H1 (cell line): ENCODE results near the gene INSIG1. TPM values are rescaled to one million over a fixed set of nuclear protein-coding genes. Genes with fewer than 3 reads are reported as not detected.

Experiments
- CTCF ChIA-PET: fragments of 300-600 bp; sonication (Branson Sonifier 250); formaldehyde crosslinking; loops from one replicate; lab custom pipeline; 2021; ENCODE audit not compliant: partially characterized antibody; lab: Charles Lee
- POLR2A ChIA-PET: fragments of 300-600 bp; sonication (Branson Sonifier 250); formaldehyde crosslinking; loops from one replicate; lab custom pipeline; 2021; ENCODE audit warnings: inconsistent platforms; ENCODE audit not compliant: partially characterized antibody; lab: Charles Lee
- DNase-seq, 2 experiments: peaks; one replicate each; pipeline versions ENCODE4 v3.0.0 to v3.0.0-alpha.2; 2010 to 2022; ENCODE audit warnings: low spot score in 2 of 2, low read depth in 1 of 2, mixed read lengths in 1 of 2
- FAIRE-seq: peaks from 2 replicates; lab custom pipeline; 2011; peaks lifted over from hg19 to GRCh38; lab: Jason Lieb, UNC
- H2AFZ ChIP-seq: 2 replicates; pipeline ENCODE4 v1.8.1; 2012; ENCODE audit warnings: low read length, inconsistent platforms
- H2AK5ac ChIP-seq: 2 replicates; pipeline ENCODE4 v1.6.1; 2013; ENCODE audit warnings: low read depth, low read length
- H2BK120ac ChIP-seq: replicated peaks from 2 replicates; pipeline ENCODE3; 2013; ENCODE audit warnings: low read depth, low read length, inconsistent platforms
- H2BK12ac ChIP-seq: 2 replicates; pipeline ENCODE4 v1.6.1; 2013; ENCODE audit warnings: low read depth, low read length
- H2BK15ac ChIP-seq: 2 replicates; pipeline ENCODE4 v1.6.1; 2013; ENCODE audit warnings: low read length
- H2BK20ac ChIP-seq: 2 replicates; pipeline ENCODE4 v1.6.1; 2013; ENCODE audit warnings: low read length
- H2BK5ac ChIP-seq: 2 replicates; pipeline ENCODE4 v1.6.1; 2013; ENCODE audit warnings: low read depth, low read length
- H3K14ac ChIP-seq: 2 replicates; pipeline ENCODE4 v1.6.1; 2013; ENCODE audit warnings: inconsistent platforms; ENCODE audit not compliant: insufficient read length
- H3K18ac ChIP-seq: 2 replicates; pipeline ENCODE4 v1.6.1; 2013; ENCODE audit warnings: low read length; ENCODE audit errors: extremely low read depth
- H3K23ac ChIP-seq: 2 replicates; pipeline ENCODE4 v1.6.1; 2013; ENCODE audit warnings: inconsistent platforms; ENCODE audit not compliant: insufficient read length
- H3K23me2 ChIP-seq: 2 replicates; pipeline ENCODE4 v1.6.1; 2013; ENCODE audit warnings: low read depth, low read length
- H3K27ac ChIP-seq: 2 replicates; pipeline ENCODE4 v1.6.1; 2011; ENCODE audit warnings: low read depth, low read length, inconsistent platforms
- H3K27me3 ChIP-seq, 4 experiments: replicated peaks in 1 of 4; 1 replicate in 1 of 4; 2 replicates in 3 of 4; pipeline versions ENCODE4 v1.6.1 to v1.8.1; 2011 to 2013; ENCODE audit warnings: low read length in 3 of 4, mild to moderate bottlenecking in 3 of 4, inconsistent platforms in 2 of 4, mixed read lengths in 2 of 4, moderate library complexity in 1 of 4; ENCODE audit not compliant: control insufficient read depth in 3 of 4, insufficient read depth in 3 of 4; ENCODE audit errors: extremely low read depth in 1 of 4
- H3K36me3 ChIP-seq, 4 experiments: 2 replicates each; pipeline versions ENCODE4 v1.6.1 to v1.8.1; 2011 to 2013; ENCODE audit warnings: mild to moderate bottlenecking in 4 of 4, low read length in 3 of 4, moderate library complexity in 2 of 4, control low read depth in 1 of 4, inconsistent platforms in 1 of 4; ENCODE audit not compliant: insufficient read depth in 4 of 4, control insufficient read depth in 2 of 4
- H3K4ac ChIP-seq: replicated peaks from 2 replicates; pipeline ENCODE3; 2013; ENCODE audit warnings: low read length, low read depth, mixed read lengths, inconsistent platforms; ENCODE audit not compliant: insufficient read length
- H3K4me1 ChIP-seq, 4 experiments: replicated peaks in 1 of 4; 1 replicate in 1 of 4; 2 replicates in 3 of 4; pipeline versions ENCODE4 v1.6.1 to v1.8.1; 2011 to 2013; ENCODE audit warnings: low read length in 3 of 4, inconsistent platforms in 2 of 4, mixed read lengths in 1 of 4; ENCODE audit not compliant: insufficient read depth in 4 of 4, control insufficient read depth in 3 of 4
- H3K4me2 ChIP-seq, 2 experiments: 2 replicates each; pipeline versions ENCODE4 v1.6.1 to v1.8.1; 2011 to 2013; ENCODE audit warnings: low read depth in 2 of 2, low read length in 2 of 2, control low read depth in 1 of 2, inconsistent platforms in 1 of 2, mild to moderate bottlenecking in 1 of 2; ENCODE audit not compliant: insufficient read depth in 1 of 2
- H3K4me3 ChIP-seq, 4 experiments: fragments of 200-600, 300-600 bp in 1 of 4; sonication (generic), shearing (Covaris generic), sonication (Bioruptor Twin) in 1 of 4; 2 replicates each; pipeline versions ENCODE4 v1.5.1 to v1.8.1; 2011 to 2016; ENCODE audit warnings: low read length in 4 of 4, low read depth in 3 of 4, control low read depth in 2 of 4, inconsistent platforms in 2 of 4, mild to moderate bottlenecking in 2 of 4, mixed read lengths in 1 of 4, moderate library complexity in 1 of 4; ENCODE audit not compliant: insufficient read depth in 2 of 4; ENCODE audit errors: extremely low read depth in 1 of 4
- H3K56ac ChIP-seq: replicated peaks from 2 replicates; pipeline ENCODE3; 2013; ENCODE audit warnings: low read depth, mild to moderate bottlenecking, mixed read lengths, low read length, inconsistent platforms; ENCODE audit not compliant: insufficient read length
- H3K79me1 ChIP-seq: 2 replicates; pipeline ENCODE4 v1.6.1; 2013; ENCODE audit warnings: low read depth, low read length, control low read depth
- H3K79me2 ChIP-seq, 2 experiments: 2 replicates each; pipeline versions ENCODE4 v1.6.1 to v1.8.1; 2012 to 2013; ENCODE audit warnings: low read length in 2 of 2, mild to moderate bottlenecking in 2 of 2, inconsistent platforms in 1 of 2; ENCODE audit not compliant: insufficient read depth in 2 of 2, control insufficient read depth in 1 of 2
- H3K9ac ChIP-seq, 4 experiments: replicated peaks in 1 of 4; 1 replicate in 1 of 4; 2 replicates in 3 of 4; pipeline versions ENCODE4 v1.6.1 to v1.8.1; 2011 to 2013; ENCODE audit warnings: low read depth in 3 of 4, low read length in 3 of 4, control low read depth in 2 of 4, mild to moderate bottlenecking in 2 of 4, moderate library complexity in 2 of 4, inconsistent platforms in 1 of 4; ENCODE audit errors: extremely low read depth in 1 of 4
- H3K9me3 ChIP-seq, 2 experiments: 2 replicates each; pipeline versions ENCODE4 v1.6.1 to v1.8.1; 2012 to 2013; ENCODE audit warnings: mild to moderate bottlenecking in 2 of 2, moderate library complexity in 2 of 2, control low read depth in 1 of 2, inconsistent platforms in 1 of 2, low read depth in 1 of 2, low read length in 1 of 2, mixed read lengths in 1 of 2; ENCODE audit not compliant: insufficient read depth in 2 of 2
- H4K20me1 ChIP-seq, 2 experiments: replicated peaks in 1 of 2; 2 replicates each; pipeline versions ENCODE3 to v1.8.1; 2011 to 2013; ENCODE audit warnings: inconsistent platforms in 2 of 2, low read length in 2 of 2, mild to moderate bottlenecking in 1 of 2; ENCODE audit not compliant: insufficient read depth in 2 of 2, control insufficient read depth in 1 of 2
- H4K5ac ChIP-seq: 2 replicates; pipeline ENCODE4 v1.6.1; 2013; ENCODE audit warnings: low read length, low read depth, mixed read lengths, inconsistent platforms; ENCODE audit not compliant: insufficient read length
- H4K8ac ChIP-seq: 2 replicates; pipeline ENCODE4 v1.8.0; 2013; ENCODE audit warnings: mild to moderate bottlenecking, moderate library complexity, low read length, inconsistent platforms; ENCODE audit not compliant: insufficient read depth; ENCODE audit errors: extremely low read depth
- H4K91ac ChIP-seq: replicated peaks from 2 replicates; pipeline ENCODE3; 2013; ENCODE audit warnings: low read length, mixed read lengths, inconsistent platforms; ENCODE audit not compliant: insufficient read length
- RFX5 ChIP-seq: IDR thresholded peaks from 2 replicates; pipeline ENCODE4 v1.6.1; 2011; ENCODE audit warnings: low read depth, low read length, improper control_type of control experiment, borderline replicate concordance
- SP1 ChIP-seq: IDR thresholded peaks from 2 replicates; pipeline ENCODE4 v1.6.1; 2011; ENCODE audit warnings: low read depth, low read length
- WGBS, 2 experiments: shearing (Covaris generic) in 1 of 2; methylation state at CpG; one replicate each; pipeline versions ENCODE4 v1.1.6 to v1.1.7; 2013 to 2015; ENCODE audit warnings: low lambda C conversion rate in 2 of 2, mixed read lengths in 2 of 2, inconsistent platforms in 1 of 2, low coverage in 1 of 2, missing lambda C conversion rate in 1 of 2; ENCODE audit not compliant: insufficient replicate concordance in 2 of 2, insufficient coverage in 1 of 2, insufficient read length in 1 of 2; ENCODE audit errors: extremely low coverage in 1 of 2, missing lambda C conversion rate in 1 of 2; 5-methylcytosine and 5-hydroxymethylcytosine counted together
- polyA plus RNA-seq, 7 experiments: library from polyadenylated mRNA; depleted of rRNA in 3 of 7; stranded (reverse) in 5 of 7; unstranded in 2 of 7; fragments of >200 nt in 5 of 7; fragments of 200-250 nt in 2 of 7; gene quantifications; 1 replicate in 5 of 7; 2 replicates in 1 of 7; 4 replicates in 1 of 7; pipeline versions ENCODE4 v1.2.1 to v1.2.3, GENCODE V29; 2011 to 2013; ENCODE audit warnings: missing spikeins in 2 of 7, mixed read lengths in 2 of 7
- total RNA-seq: library from RNA; stranded (reverse); fragmentation: NEBNext Ultra II Directional; extraction: Animal tissue kit (Norgen Biotek cat#: 25700); gene quantifications from 2 replicates; pipeline ENCODE4 v1.2.1, GENCODE V29; 2021

INSIG1 gene
- total and polyA plus RNA-seq, 2 of the 8 experiments (the other 6 are each of a cell fraction or from before 2014, with no cell fraction given): 40.0 to 58.4 TPM

DNA sequence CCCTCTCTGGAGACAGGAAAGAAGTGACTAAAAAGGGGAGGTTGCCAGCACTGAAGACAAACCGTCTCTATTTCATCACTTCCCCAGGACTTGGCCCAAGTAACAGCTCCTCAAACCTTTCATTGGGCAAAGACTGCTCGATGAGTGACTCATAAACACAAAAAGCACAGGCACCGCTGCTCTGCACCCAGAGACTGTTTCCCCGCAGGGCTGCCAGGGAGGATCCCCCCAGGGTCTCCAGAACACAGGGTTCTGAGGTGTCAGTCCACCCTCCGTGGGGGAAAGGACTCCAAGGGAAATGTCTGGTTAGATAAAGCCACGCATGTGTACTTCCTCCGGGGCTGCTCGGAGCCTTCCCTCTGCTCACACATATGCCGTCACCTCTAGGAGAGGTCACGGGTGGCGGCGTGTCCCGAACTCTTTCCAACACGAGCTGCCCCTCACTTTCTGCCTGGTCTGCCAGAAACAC is 59.9 kb downstream of the INSIG1 start:
- Histone ChIP-seq H4K20me1 (peaks cover 0 to 8% of the 10 kb centered on the region in 2 experiments), H3K4me1 (no peaks in the 10 kb centered on the region; a peak in 1 of 7 replicates), H3K56ac (no peak overlapping the region), H2AK5ac (no peak overlapping the region), H3K27me3 (no peaks in the 10 kb centered on the region; a peak in 2 of 7 replicates), H3K4me3 (no peak overlapping the region), H2BK20ac (no peak overlapping the region), H2AFZ (no peak overlapping the region), H2BK120ac (no peak overlapping the region), H3K14ac (no peak overlapping the region), H3K79me2 (no peaks in the 10 kb centered on the region), H3K18ac (no peak overlapping the region), H3K9me3 (peaks cover 3% of the 10 kb centered on the region in 2 experiments; a peak in 1 of 4 replicates), H3K9ac (no peak overlapping the region), H4K91ac (no peak overlapping the region), H2BK15ac (no peak overlapping the region), H3K4me2 (no peak overlapping the region), H3K79me1 (no peaks in the 10 kb centered on the region), H3K36me3 (no peaks in the 10 kb centered on the region), H3K23ac (no peak overlapping the region), H2BK12ac (no peak overlapping the region), H3K23me2 (no peaks in the 10 kb centered on the region), H2BK5ac (no peak overlapping the region), H4K8ac (no peak overlapping the region), H3K27ac (no peak overlapping the region), H3K4ac (no peak overlapping the region), H4K5ac (no peak overlapping the region)
- no peak for DNase-seq
- 87% methylated on average over 13 of the region's 14 CpGs; no CpG with 5 or more reads in 1 of the 2 experiments for WGBS, 2 experiments
- ChIA-PET CTCF (interaction anchor here (0.6 to 2.8 kb wide), 17 partner anchors 8 to 1996 kb away, joined by 3 to 11 read pairs (median 4); partner anchors contain the start of gene INSIG1), POLR2A (no interaction called here)
- FAIRE-seq: no peak
- TF ChIP-seq SP1 (no peak), RFX5 (no peak)
